NCI-H1417 (cell line): ENCODE measurements around the gene PDGFD.
A peak's percentile ranks its signal among the peaks of the same experiment; 100 is the strongest.

Experiments
- DNase-seq, 3 experiments: peaks; one replicate each; lab custom pipeline; 2025; lab: John Stamatoyannopoulos, UW

The PDGFD gene

DNA sequence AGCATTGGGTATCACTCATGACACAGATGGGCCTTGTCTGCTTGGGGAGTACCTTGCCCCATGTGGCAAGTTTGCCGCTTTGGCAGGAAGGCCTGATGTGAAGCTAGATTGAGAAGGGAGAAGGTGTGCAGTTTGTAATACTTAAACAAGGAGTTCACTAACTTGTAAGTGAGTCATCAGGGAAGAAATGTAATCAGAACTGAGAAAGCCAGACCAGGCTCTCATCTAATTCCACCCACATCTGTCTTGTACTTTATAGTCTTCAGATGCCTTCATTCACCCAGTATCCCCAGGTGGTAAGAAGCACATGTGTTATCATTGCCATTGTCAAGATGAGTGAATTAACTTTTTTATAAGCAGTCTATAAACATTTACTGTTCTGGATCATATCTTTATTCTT is 243.5 kb downstream of the PDGFD start:
- DNase-seq, result no peak

DNA sequence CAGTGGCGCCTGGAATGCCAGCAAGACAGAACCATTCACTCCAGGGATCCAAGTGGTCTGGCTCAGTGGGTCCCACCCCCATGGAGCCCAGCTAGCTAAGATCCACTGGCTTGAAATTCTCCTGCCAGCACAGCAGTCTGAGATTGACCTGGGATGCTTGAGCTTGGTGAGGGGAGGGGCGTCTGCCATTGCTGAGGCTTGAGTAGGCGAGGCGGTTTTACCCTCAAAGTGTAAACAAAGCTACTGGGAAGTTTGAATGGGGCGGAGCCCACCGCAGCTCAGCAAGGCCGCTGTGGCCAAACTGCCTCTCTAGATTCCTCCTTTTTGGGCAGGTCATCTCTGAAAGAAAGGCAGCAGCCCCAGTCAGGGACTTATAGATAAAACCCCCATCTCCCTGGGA is 253.2 kb downstream of the PDGFD start:
- DNase-seq, result no peak

- no peak for DNase-seq
Measured at GRCh38 chr11:103907548-103908455, 256.1 kb downstream of the PDGFD start.

GRCh38 chr11:103907136-103907535 is 256.8 kb downstream of the PDGFD start:
- DNase-seq, result peak in 1 of 3 experiments; percentile 18

DNA sequence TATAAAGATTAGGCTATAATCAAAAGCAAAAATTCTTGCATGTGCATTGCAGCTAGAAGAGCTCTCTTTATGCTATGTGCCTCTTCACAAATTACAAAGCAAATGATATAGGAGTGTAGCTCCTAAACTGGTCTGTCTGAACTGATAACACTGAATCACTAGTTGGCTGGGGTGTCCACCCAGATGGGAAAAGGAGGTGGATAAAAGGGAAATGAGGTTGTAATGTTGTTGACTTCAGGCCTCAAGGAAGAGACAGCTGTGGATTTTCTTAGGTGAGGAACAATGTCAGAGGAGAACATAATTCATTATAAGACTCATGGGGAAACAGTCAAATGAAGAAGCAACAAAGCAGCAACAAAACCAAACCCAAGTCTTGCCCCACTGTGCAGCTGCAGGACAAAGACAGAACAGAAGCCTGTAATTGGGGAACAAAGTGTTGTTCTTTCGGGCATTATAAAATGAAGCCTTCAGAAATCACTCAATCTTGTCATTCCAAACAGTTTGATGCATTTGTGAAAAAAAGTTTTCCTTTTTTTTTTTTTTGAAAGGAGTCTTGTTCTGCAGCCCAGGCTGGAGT is 257.6 kb downstream of the PDGFD start:
- DNase-seq, result no peak

- no peak for DNase-seq
Measured at GRCh38 chr11:103904324-103904667, 259.7 kb downstream of the PDGFD start.

GRCh38 chr11:103903621-103904323 is 260.2 kb downstream of the PDGFD start:
- DNase-seq, result no peak

DNA sequence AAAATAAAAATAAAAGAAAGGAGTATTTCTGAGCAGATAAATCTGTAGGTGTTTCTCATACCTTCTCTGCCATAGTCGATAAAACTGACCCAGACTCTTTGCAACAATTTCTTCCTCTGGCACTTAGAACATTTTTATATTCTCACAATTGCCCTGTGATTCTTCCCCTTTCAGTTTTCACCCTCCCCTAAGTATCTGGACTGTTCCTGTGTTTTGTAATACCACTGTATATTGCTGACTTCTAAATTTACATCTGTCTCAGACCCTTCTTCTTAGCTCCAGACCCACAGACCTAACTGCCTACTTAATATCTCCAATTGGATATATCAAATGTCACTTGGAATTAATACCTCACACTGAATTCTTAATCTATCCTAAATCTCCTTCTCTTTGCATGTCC is 261.0 kb downstream of the PDGFD start:
- DNase-seq, result no peak

- DNase-seq, result no peak
Measured at GRCh38 chr11:103901656-103902055, 262.3 kb downstream of the PDGFD start.

DNA sequence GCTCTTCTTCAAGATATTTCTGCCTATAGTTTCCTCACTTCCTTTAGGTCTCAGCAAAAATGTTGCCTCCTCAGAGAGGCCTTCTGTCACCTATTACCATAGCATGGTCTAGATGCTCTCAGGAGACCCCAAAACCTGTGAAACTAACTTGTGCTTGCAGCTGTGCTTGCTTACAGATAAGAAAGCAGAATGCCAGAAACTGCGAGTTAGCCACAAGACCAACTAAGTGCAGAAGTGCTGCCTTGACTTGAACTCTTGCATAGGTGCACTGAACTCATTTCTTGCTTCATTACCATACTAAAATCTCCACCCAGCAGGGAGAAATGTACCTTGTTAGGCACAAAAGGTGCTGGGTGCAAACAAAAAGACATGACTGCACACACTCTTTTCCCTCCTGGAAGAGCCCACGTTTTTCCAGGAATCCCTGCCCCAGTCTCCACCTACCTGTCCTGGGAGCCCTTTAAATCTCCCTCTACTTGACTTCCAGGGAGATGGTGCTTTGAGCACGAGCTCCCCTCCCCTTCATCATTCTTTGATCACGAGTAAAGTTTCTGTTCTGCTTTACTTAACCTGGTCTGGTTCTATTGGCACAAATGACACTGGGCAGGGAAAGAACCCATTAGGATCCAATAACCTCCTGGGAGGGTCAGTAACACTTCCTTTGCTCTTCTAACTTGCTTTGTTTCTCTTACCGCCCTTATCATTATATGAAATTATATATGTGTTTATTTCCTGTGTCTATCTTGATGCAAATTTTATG is 265.2 kb downstream of the PDGFD start:
- DNase-seq, result no peak

DNA sequence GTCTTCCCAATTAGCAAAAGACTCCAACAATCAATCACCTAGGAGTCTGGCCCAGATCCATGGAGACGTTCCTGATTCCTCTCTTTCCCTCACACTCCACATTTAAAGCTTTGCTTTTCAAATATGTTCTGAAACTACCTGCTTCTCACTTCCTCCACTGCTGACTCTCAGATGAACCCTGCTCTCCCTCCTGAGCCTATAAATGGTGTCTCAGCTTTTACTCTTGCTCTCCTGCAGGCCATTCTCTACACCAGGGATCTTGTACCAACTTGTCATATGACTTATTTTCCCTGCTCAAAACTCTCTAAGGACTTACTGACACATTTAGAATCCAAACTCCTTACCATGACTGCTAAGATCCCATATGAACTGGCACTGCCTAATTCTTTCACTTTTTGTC is 265.9 kb downstream of the PDGFD start:
- DNase-seq, result no peak

- no peak for DNase-seq
Measured at GRCh38 chr11:103897160-103897936, 266.6 kb downstream of the PDGFD start.

GRCh38 chr11:103895106-103895505 is 268.8 kb downstream of the PDGFD start:
- DNase-seq, result no peak

GRCh38 chr11:103894673-103895072 is 269.3 kb downstream of the PDGFD start:
- DNase-seq, result no peak

- DNase-seq, result no peak
Measured at GRCh38 chr11:103894034-103894433, 269.9 kb downstream of the PDGFD start.

GRCh38 chr11:103893371-103893770 is 270.6 kb downstream of the PDGFD start:
- no peak for DNase-seq

DNA sequence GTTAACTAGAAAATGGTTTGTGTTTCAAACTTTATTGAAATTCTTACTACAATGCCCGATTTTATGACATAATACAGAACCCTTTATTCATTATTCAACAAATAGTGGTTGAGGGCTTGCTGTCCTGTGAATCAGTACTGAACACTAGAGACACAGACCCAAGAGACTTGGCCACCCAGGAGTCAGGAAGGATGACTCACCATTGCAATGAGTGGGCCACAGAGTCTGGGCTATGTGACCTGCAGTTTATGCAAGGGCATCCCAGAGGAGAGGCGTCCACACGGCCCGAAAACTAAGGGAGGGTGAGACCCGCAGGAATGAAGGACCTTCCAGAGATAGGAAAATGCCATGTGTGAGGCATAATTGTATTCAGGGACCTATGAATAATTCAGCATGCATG is 271.3 kb downstream of the PDGFD start:
- no peak for DNase-seq

- DNase-seq, result no peak
Measured at GRCh38 chr11:103890654-103891053, 273.3 kb downstream of the PDGFD start.

DNA sequence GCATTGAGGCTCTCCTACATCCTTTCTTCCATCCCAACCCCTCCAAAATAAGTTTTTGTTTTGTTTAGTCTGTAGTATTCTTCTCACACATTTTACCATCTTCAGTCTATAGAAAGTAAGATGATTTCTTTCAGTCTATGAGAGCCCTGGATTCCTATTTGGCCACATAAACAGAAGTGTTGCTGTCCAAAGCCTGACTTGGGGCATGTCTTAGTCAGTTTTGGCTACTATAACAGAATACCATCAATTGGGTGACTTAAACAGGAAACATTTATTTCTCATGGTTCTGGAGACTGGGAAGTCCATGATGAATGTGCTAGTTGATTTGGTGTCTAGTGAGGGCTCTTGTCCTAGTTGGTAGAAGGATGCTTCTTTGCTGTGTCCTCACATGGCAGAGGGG is 274.3 kb downstream of the PDGFD start:
- no peak for DNase-seq

DNA sequence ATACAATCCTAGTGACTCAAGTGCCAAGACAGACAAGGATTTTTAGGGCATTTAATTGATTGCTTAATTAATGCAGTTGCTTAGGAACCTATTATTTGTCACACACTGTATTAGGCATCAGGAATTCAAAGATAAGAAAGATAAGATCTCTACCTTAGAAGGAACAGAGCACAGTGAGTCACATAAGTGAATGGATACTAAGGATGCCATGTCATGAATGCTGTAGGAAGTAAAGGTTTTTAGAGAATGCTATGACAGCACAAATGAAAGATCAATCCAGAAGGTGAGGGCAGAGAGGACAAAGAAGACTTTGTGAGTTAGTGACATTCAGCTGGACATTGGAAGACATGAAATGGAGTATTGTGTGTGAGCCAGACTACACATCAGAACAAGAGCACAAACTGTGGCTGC is 275.4 kb downstream of the PDGFD start:
- DNase-seq, result no peak

DNA sequence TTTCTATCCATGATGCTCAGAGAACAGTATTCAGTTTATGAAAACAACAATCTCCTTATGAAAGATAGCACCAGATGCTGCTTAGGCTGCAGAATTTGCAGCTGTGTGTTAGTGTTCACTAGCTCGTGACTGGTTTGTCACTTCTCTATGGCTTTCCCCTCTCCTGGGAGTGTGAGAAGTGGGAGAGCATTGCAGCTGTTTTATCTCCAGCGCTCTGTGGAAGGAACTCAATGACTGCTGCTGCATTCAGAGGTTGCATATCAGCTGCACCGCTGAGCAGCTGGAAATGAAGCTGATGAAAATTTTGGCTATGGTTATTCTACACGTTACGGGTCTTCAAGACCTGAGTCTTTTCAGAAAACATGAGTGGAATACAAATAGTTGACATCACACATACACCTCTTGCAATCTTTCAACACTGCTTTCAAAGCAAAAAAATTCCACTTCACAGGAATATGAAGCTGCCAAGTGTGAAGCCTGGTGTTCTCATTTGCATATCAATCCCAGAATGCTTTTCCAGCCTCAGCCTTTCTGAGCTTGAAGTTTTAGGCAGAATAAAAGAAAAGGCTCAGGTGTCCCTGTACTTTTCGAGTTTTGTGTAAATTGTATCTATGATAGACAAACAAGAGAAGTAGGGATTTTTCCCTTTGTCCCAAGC is 276.8 kb downstream of the PDGFD start:
- peak in 1 of 3 experiments; percentile 47 for DNase-seq
